Esophagus squamous epithelium (tissue), 4 donors: ENCODE data around the gene SLC39A5.

Experiments used
- POLR2A ChIP-seq, 4 donors: fragments of 450-650 bp; IDR thresholded peaks; one replicate each; pipeline ENCODE4 v1.6.1; 2017; ENCODE audit warnings: antibody characterized with exemption in 4 of 4, mild to moderate bottlenecking in 4 of 4, moderate library complexity in 3 of 4
- TF ChIP-seq, protein P1 (sequence below), 6 experiments: fragments of 450-650 bp in 4 of 6; fragments of 200-600 bp in 2 of 6; sonication (generic) in 2 of 6; IDR thresholded peaks; one replicate each; pipeline ENCODE4 v1.5.1; 2016 to 2019; ENCODE audit warnings: antibody characterized with exemption in 6 of 6, mild to moderate bottlenecking in 4 of 6, moderate library complexity in 4 of 6

DNA sequence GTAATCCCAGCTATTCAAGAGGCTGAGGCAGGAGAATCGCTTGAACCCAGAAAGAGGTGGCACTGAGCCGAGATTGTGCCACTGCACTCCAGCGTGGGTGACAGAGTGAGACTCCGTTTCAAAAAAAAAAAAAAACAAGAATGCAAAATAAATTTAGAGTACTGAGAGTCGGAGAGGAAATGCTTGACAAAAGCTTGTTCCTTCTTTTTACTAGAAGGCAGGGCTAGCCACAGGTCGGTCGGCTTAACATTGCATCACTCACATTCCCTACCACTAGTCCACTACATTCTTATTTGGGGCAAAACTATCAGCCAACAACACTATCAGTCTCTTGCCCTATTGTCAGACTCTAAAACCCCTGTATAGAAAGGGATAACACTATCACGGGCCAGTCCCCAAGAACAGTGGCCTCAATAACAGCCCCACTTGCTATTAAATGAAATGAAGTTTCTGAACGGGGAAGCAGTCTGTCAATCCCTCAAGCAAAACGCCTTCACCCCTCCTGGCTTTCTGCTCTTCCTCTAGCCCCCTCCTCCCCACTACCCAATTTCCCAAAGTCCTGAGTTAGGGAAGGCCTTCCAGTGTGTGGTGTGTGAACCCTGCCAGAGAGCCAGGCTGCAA, 9.1 kb upstream of the SLC39A5 start:
- TF ChIP-seq, protein P1, sequence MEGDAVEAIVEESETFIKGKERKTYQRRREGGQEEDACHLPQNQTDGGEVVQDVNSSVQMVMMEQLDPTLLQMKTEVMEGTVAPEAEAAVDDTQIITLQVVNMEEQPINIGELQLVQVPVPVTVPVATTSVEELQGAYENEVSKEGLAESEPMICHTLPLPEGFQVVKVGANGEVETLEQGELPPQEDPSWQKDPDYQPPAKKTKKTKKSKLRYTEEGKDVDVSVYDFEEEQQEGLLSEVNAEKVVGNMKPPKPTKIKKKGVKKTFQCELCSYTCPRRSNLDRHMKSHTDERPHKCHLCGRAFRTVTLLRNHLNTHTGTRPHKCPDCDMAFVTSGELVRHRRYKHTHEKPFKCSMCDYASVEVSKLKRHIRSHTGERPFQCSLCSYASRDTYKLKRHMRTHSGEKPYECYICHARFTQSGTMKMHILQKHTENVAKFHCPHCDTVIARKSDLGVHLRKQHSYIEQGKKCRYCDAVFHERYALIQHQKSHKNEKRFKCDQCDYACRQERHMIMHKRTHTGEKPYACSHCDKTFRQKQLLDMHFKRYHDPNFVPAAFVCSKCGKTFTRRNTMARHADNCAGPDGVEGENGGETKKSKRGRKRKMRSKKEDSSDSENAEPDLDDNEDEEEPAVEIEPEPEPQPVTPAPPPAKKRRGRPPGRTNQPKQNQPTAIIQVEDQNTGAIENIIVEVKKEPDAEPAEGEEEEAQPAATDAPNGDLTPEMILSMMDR (IDR thresholded peaks at IDR 0.05): no peak
- TF ChIP-seq POLR2A (IDR thresholded peaks at IDR 0.05): no peak
